Measurements from ENCODE around the gene IRF7. TPM values are rescaled to one million over a fixed set of nuclear protein-coding genes. Genes with fewer than 3 reads are reported as not detected.

The IRF7 gene
- total RNA-seq, 6 experiments from 2014 or later: 3.0 to 5.2 (median 4.2) TPM

DNA sequence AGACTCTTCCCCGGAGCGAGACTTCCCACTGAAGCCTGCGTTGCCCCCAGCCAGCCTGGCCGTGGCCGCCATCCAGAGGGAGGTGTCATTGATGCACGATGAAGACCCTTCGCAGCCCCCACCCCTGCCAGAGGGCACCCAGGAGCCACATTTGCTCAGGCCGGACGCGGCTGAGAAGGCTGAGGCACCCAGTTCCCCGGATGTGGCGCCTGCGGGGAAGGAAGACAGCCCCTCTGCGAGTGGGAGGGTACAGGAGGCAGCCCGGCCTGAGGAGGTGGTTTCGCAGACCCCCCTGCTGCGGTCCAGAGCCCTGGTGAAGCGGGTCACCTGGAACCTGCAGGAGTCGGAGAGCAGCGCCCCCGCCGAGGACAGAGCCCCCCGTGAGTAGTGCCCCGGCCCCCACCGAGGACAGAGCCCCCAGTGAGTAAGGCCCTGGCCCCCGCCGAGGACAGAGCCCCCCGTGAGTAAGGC lies 6.4 kb downstream of the IRF7 start:
- Mint-ChIP-seq H3K4me3 (no peak overlapping the region), H3K9me3 (no peaks in the 10 kb centered on the region), H3K36me3 (ENCODE audit: low read depth) (peaks cover 20% of the 10 kb centered on the region; the same call in 1 of the 2 replicates), H3K27ac (no peak overlapping the region), H3K4me1 (ENCODE audit: low read depth) (no peaks in the 10 kb centered on the region), H3K27me3 (ENCODE audit: insufficient read depth) (no peaks in the 10 kb centered on the region; the same call in none of the 2 replicates)
- TF ChIP-seq, protein P1, sequence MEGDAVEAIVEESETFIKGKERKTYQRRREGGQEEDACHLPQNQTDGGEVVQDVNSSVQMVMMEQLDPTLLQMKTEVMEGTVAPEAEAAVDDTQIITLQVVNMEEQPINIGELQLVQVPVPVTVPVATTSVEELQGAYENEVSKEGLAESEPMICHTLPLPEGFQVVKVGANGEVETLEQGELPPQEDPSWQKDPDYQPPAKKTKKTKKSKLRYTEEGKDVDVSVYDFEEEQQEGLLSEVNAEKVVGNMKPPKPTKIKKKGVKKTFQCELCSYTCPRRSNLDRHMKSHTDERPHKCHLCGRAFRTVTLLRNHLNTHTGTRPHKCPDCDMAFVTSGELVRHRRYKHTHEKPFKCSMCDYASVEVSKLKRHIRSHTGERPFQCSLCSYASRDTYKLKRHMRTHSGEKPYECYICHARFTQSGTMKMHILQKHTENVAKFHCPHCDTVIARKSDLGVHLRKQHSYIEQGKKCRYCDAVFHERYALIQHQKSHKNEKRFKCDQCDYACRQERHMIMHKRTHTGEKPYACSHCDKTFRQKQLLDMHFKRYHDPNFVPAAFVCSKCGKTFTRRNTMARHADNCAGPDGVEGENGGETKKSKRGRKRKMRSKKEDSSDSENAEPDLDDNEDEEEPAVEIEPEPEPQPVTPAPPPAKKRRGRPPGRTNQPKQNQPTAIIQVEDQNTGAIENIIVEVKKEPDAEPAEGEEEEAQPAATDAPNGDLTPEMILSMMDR (IDR thresholded peaks at IDR 0.05): no peak
- no peak for DNase-seq

DNA sequence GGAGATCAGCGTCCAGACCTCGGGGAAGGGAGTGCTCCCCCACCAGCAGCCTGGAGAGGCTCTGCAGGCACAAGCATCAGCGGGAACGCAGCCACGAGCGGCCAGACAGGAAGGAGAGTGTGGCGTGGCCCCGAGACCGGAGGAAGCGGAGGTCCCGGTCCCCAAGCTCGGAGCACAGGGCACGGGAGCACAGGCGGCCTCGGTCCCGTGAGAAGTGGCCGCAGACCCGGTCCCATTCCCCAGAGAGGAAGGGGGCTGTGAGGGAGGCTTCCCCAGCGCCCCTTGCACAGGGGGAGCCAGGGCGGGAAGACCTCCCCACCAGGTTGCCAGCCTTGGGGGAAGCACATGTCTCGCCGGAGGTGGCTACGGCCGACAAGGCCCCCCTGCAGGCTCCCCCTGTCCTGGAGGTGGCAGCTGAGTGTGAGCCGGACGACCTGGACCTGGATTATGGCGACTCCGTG lies 6.9 kb downstream of the IRF7 start:
- TF ChIP-seq, protein P1 (IDR thresholded peaks at IDR 0.05): no peak
- DNase-seq: no peak
- no peaks in the 10 kb centered on the region for H3K9me3 Mint-ChIP-seq
- H3K4me1 Mint-ChIP-seq (ENCODE audit: low read depth): no peaks in the 10 kb centered on the region
- H3K27ac Mint-ChIP-seq: no peak overlapping the region
- peaks cover 20% of the 10 kb centered on the region; the same call in 1 of the 2 replicates for H3K36me3 Mint-ChIP-seq (ENCODE audit: low read depth)
- H3K27me3 Mint-ChIP-seq (ENCODE audit: insufficient read depth): no peaks in the 10 kb centered on the region; the same call in none of the 2 replicates
- H3K4me3 Mint-ChIP-seq: no peak overlapping the region

DNA sequence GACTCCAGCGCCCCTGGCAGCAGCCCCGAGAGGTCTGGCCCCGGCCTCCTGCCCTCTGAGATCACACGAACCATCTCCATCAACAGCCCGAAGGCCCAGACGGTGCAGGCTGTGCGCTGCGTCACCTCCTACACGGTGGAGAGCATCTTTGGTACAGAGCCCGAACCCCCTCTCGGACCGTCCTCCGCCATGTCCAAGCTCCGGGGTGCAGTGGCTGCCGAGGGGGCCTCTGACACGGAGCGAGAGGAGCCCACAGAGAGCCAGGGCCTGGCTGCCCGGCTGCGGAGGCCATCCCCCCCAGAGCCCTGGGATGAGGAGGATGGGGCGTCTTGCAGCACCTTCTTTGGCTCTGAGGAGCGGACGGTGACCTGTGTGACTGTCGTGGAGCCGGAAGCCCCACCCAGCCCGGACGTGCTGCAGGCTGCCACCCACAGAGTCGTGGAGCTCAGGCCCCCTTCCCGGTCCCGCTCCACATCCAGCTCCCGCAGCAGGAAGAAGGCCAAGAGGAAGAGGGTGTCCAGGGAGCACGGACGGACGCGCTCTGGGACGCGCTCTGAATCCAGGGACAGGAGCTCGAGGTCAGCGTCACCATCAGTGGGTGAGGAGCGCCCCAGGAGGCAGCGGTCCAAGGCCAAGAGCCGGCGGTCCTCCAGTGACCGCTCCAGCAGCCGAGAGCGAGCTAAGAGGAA lies 7.6 kb downstream of the IRF7 start:
- Mint-ChIP-seq H3K27me3 (ENCODE audit: insufficient read depth) (no peaks in the 10 kb centered on the region; the same call in none of the 2 replicates), H3K36me3 (ENCODE audit: low read depth) (peaks cover 20% of the 10 kb centered on the region; the same call in 1 of the 2 replicates), H3K4me3 (no peak overlapping the region), H3K9me3 (no peaks in the 10 kb centered on the region), H3K4me1 (ENCODE audit: low read depth) (no peaks in the 10 kb centered on the region), H3K27ac (no peak overlapping the region)
- no peak for DNase-seq
- TF ChIP-seq, protein P1 (IDR thresholded peaks at IDR 0.05): no peak

DNA sequence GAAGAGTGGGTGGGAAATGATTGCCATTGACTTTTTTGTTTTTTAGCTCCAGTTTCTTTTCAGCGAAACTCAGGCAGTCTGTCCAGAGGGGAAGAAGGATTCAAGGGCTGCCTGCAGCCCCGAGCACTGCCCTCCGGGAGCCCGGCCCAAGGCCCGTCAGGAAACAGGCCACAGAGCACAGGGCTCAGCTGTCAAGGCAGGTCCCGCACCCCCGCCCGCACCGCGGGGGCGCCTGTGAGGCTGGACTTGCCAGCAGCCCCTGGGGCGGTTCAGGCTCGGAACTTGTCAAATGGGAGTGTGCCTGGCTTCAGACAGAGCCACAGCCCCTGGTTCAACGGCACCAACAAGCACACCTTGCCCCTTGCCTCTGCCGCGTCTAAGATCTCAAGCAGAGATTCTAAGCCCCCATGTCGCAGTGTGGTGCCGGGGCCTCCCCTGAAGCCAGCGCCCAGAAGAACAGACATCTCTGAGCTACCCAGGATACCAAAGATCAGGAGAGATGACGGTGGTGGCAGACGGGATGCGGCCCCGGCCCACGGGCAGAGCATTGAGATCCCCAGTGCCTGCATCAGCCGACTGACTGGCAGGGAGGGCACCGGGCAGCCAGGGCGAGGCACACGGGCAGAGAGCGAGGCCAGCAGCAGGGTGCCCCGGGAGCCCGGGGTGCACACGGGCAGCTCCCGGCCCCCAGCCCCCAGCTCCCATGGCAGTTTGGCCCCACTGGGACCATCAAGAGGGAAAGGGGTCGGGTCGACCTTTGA lies 8.6 kb downstream of the IRF7 start:
- no peak overlapping the region for H3K4me3 Mint-ChIP-seq

DNA sequence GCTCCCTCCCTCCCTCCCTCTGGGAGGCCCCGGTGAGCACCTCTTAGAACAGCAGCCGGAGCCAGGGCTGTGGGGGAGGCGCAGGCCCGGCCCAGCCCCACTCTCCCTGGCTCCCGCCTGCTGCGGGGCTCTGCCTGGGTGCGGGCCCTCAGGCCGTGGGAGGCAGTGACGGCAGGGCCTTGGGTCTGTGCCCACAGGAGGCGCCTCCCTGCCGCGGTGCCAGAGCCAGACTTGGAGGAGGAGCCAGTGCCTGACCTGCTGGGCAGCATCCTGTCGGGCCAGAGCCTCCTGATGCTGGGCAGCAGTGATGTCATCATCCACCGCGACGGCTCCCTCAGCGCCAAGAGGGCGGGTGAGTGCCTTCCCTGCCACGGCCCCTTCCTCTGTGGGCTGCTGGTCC lies 9.5 kb downstream of the IRF7 start:
- no peaks in the 10 kb centered on the region for H3K9me3 Mint-ChIP-seq
- H3K36me3 Mint-ChIP-seq (ENCODE audit: low read depth): peaks cover 23% of the 10 kb centered on the region
- H3K4me1 Mint-ChIP-seq (ENCODE audit: low read depth): no peaks in the 10 kb centered on the region
- TF ChIP-seq, protein P1 (IDR thresholded peaks at IDR 0.05): no peak
- no peak overlapping the region for H3K4me3 Mint-ChIP-seq
- H3K27me3 Mint-ChIP-seq (ENCODE audit: insufficient read depth): peaks cover 1% of the 10 kb centered on the region
- DNase-seq: no peak
- H3K27ac Mint-ChIP-seq: no peak overlapping the region

More for the DNA sequence above, 8.6 kb downstream of the IRF7 start:
- no peak for DNase-seq
- Mint-ChIP-seq H3K9me3 (no peaks in the 10 kb centered on the region), H3K36me3 (ENCODE audit: low read depth) (peaks cover 19% of the 10 kb centered on the region; the same call in 1 of the 2 replicates), H3K4me1 (ENCODE audit: low read depth) (no peaks in the 10 kb centered on the region), H3K27ac (no peak overlapping the region), H3K27me3 (ENCODE audit: insufficient read depth) (no peaks in the 10 kb centered on the region; the same call in none of the 2 replicates)
- TF ChIP-seq, protein P1 (IDR thresholded peaks at IDR 0.05): no peak
